Activated naive CD8-positive, alpha-beta T cell treated with anti-CD3 and anti-CD28 coated beads, Interleukin-2, amount 10 ng/mL, durations not matched to agents 7 days and 5 days (primary cell): Measurements from ENCODE around the gene GID8. TPM values are rescaled to one million over a fixed set of nuclear protein-coding genes. Genes with fewer than 3 reads are reported as not detected.
A peak's percentile ranks its signal among the peaks of the same experiment; 100 is the strongest.

Experiments
- ATAC-seq: fragments of 150-1000 bp; cut with Tn5 transposase; one replicate; pipeline ENCODE4 v1.10.0; 2021; ENCODE audit warnings: low read depth, moderate library complexity
- POLR2A ChIA-PET: fragments of 350-600 bp; sonication (Branson Sonifier 250); formaldehyde crosslinking; loops from one replicate; lab custom pipeline; 2021; ENCODE audit warnings: antibody characterized with exemption; lab: Charles Lee
- DNase-seq: peaks from one replicate; pipeline ENCODE4 v3.0.0; 2021
- H3K27ac Mint-ChIP-seq: one replicate; pipeline ENCODE4 v1.8.0; 2022; ENCODE audit warnings: mild to moderate bottlenecking, mixed read lengths
- H3K27me3 Mint-ChIP-seq: one replicate; pipeline ENCODE4 v1.8.0; 2022; ENCODE audit warnings: mild to moderate bottlenecking, moderate library complexity, mixed read lengths
- H3K36me3 Mint-ChIP-seq: one replicate; pipeline ENCODE4 v1.8.0; 2021; ENCODE audit warnings: mild to moderate bottlenecking, mixed read lengths
- H3K4me1 Mint-ChIP-seq: one replicate; pipeline ENCODE4 v1.8.0; 2021; ENCODE audit warnings: mixed read lengths
- H3K4me3 Mint-ChIP-seq: one replicate; pipeline ENCODE4 v1.8.0; 2022; ENCODE audit warnings: mild to moderate bottlenecking, moderate library complexity, mixed read lengths
- H3K9me3 Mint-ChIP-seq: one replicate; pipeline ENCODE4 v1.8.0; 2021; ENCODE audit warnings: mixed read lengths
- total RNA-seq, 2 experiments: library from RNA; stranded (reverse); gene quantifications; one replicate each; pipeline ENCODE4 v1.2.3, GENCODE V29; 2021

GID8 gene
- total RNA-seq, result 10 to 100 TPM; 42.1 to 43.0 TPM

- Mint-ChIP-seq H3K4me3 (peak within 1 kb of the TSS; percentile 96), H3K9me3 (no peaks in the 10 kb centered on the region), H3K27me3 (no peaks in the 10 kb centered on the region), H3K36me3 (peaks cover 13% of the 10 kb centered on the region), H3K27ac (peak within 1 kb of the TSS; percentile 97), H3K4me1 (peaks cover 20% of the 10 kb centered on the region)
- ATAC-seq (peak; percentile 60), DNase-seq (peak; percentile 39)
- POLR2A ChIA-PET, result interaction anchor here (0.6 to 6.6 kb wide), 6 partner anchors 10 to 50 kb away, joined by 3 to 85 read pairs (median 25); partner anchors contain the start of genes DIDO1 and SLC17A9
Observed at GRCh38 chr20:62938105-62938888, at the start of gene GID8. Gene GID8 (plus strand): TSS chr20:62938147. CDS start chr20:62941503, 3,356 bp downstream.

- peaks cover 33% of the 10 kb centered on the region for H3K36me3 Mint-ChIP-seq
- H3K4me1 Mint-ChIP-seq, result peaks cover 19% of the 10 kb centered on the region
- POLR2A ChIA-PET, result interaction anchor here (1.1 to 1.6 kb wide), 2 partner anchors 11 to 49 kb away, joined by 5 to 6 read pairs; no protein-coding TSS in a partner anchor
Observed at GRCh38 chr20:62888406-62888805, 49.5 kb upstream of the GID8 start.

DNA sequence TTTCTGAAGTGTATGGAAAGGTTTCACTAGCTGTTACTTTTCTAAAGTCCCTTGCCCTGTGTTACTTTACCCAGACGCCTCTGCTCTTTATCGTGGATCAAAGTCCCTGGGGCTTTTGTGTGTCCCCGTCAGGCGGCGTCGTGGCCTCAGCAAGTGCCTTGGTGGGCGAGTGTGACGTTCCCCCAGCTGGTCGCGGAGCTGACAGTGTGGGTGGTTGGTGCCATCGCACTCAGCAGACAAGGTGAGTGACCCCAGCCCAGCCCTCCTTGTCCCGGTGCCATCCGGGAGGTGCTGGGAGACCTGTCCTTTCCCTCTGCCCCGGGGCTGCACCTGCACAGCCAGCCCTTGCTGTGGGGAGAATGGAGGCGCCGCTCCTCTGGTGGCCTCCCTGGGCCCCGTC, 49.0 kb upstream of the GID8 start:
- no peak overlapping the region for H3K27ac Mint-ChIP-seq
- peaks cover 20% of the 10 kb centered on the region for H3K4me1 Mint-ChIP-seq
- ATAC-seq (no peak), DNase-seq (no peak)
- POLR2A ChIA-PET, result interaction anchor here (1.1 to 1.6 kb wide), 2 partner anchors 12 to 49 kb away, joined by 5 to 6 read pairs; no protein-coding TSS in a partner anchor
- no peaks in the 10 kb centered on the region for H3K27me3 Mint-ChIP-seq
- H3K4me3 Mint-ChIP-seq, result no peak overlapping the region
- peaks cover 35% of the 10 kb centered on the region for H3K36me3 Mint-ChIP-seq
- H3K9me3 Mint-ChIP-seq, result no peaks in the 10 kb centered on the region

More at GRCh38 chr20:62888406-62888805, 49.5 kb upstream of the GID8 start:
- H3K9me3 Mint-ChIP-seq, result no peaks in the 10 kb centered on the region
- DNase-seq (no peak), ATAC-seq (no peak)
- peak overlapping the region; percentile 45 for H3K27ac Mint-ChIP-seq
- H3K4me3 Mint-ChIP-seq, result no peak overlapping the region
- no peaks in the 10 kb centered on the region for H3K27me3 Mint-ChIP-seq

DNA sequence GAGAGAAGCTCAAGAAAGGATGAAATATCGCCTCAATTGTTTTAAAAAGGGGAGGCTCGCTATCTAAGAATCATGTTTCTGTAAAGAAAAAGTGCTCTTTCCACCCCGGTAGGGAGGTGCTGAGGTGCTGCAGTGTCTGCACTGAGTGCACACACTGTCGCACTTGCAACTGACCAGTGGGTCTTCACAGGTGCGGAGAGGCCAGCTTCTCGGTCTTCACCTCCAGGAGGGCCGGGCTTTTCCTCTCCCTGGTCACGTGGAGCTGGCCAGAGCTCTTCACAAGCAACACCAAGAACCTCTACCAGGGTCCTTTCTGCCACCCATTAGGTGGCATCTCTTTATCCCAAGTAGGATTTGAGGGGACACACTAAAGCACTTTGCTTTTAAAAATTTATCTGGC, 48.5 kb upstream of the GID8 start:
- no peak for DNase-seq
- no peak overlapping the region for H3K27ac Mint-ChIP-seq
- ATAC-seq, result no peak
- H3K4me3 Mint-ChIP-seq, result no peak overlapping the region
- no peaks in the 10 kb centered on the region for H3K27me3 Mint-ChIP-seq
- H3K36me3 Mint-ChIP-seq, result peaks cover 39% of the 10 kb centered on the region
- H3K9me3 Mint-ChIP-seq, result no peaks in the 10 kb centered on the region
- POLR2A ChIA-PET, result interaction anchor here (0.6 kb wide), 1 partner anchor 65 kb away, joined by 3 read pairs; no protein-coding TSS in a partner anchor
- peaks cover 22% of the 10 kb centered on the region for H3K4me1 Mint-ChIP-seq

GRCh38 chr20:62889871-62890270, 48.1 kb upstream of the GID8 start:
- DNase-seq (no peak), ATAC-seq (no peak)
- Mint-ChIP-seq H3K36me3 (peaks cover 40% of the 10 kb centered on the region), H3K27ac (no peak overlapping the region), H3K27me3 (no peaks in the 10 kb centered on the region), H3K4me1 (peaks cover 22% of the 10 kb centered on the region), H3K9me3 (no peaks in the 10 kb centered on the region), H3K4me3 (no peak overlapping the region)
- POLR2A ChIA-PET, result interaction anchor here (0.6 kb wide), 1 partner anchor 64 kb away, joined by 3 read pairs; no protein-coding TSS in a partner anchor

GRCh38 chr20:62890444-62890843, 47.5 kb upstream of the GID8 start:
- H3K4me1 Mint-ChIP-seq, result peaks cover 24% of the 10 kb centered on the region
- POLR2A ChIA-PET, result interaction anchor here (1.1 to 1.2 kb wide), 2 partner anchors 13 to 28 kb away, joined by 3 read pairs; no protein-coding TSS in a partner anchor
- H3K27ac Mint-ChIP-seq, result no peak overlapping the region
- peaks cover 43% of the 10 kb centered on the region for H3K36me3 Mint-ChIP-seq
- no peak overlapping the region for H3K4me3 Mint-ChIP-seq
- no peaks in the 10 kb centered on the region for H3K27me3 Mint-ChIP-seq
- DNase-seq, result no peak
- no peak for ATAC-seq
- no peaks in the 10 kb centered on the region for H3K9me3 Mint-ChIP-seq

GRCh38 chr20:62891111-62891510, 46.8 kb upstream of the GID8 start:
- H3K36me3 Mint-ChIP-seq, result peaks cover 45% of the 10 kb centered on the region
- peaks cover 24% of the 10 kb centered on the region for H3K4me1 Mint-ChIP-seq
- H3K4me3 Mint-ChIP-seq, result peak overlapping the region; percentile 3
- peak overlapping the region; percentile 77 for H3K27ac Mint-ChIP-seq
- DNase-seq (no peak), ATAC-seq (peak; percentile 59)
- no peaks in the 10 kb centered on the region for H3K9me3 Mint-ChIP-seq
- H3K27me3 Mint-ChIP-seq, result no peaks in the 10 kb centered on the region
- POLR2A ChIA-PET, result interaction anchor here (0.7 to 1.2 kb wide), 3 partner anchors 14 to 164 kb away, joined by 3 read pairs; no protein-coding TSS in a partner anchor

- Mint-ChIP-seq H3K36me3 (peaks cover 37% of the 10 kb centered on the region), H3K27ac (peak overlapping the region; percentile 37), H3K4me3 (no peak overlapping the region), H3K27me3 (no peaks in the 10 kb centered on the region), H3K4me1 (peaks cover 22% of the 10 kb centered on the region), H3K9me3 (no peaks in the 10 kb centered on the region)
- DNase-seq (no peak), ATAC-seq (peak; percentile 51)
- POLR2A ChIA-PET, result no interaction called here
Observed at GRCh38 chr20:62892348-62893304, 45.3 kb upstream of the GID8 start.

GRCh38 chr20:62893700-62894099, 44.2 kb upstream of the GID8 start:
- Mint-ChIP-seq H3K27ac (no peak overlapping the region), H3K4me1 (peaks cover 27% of the 10 kb centered on the region), H3K9me3 (no peaks in the 10 kb centered on the region), H3K4me3 (no peak overlapping the region), H3K27me3 (no peaks in the 10 kb centered on the region), H3K36me3 (peaks cover 34% of the 10 kb centered on the region)
- POLR2A ChIA-PET, result no interaction called here
- ATAC-seq (no peak), DNase-seq (no peak)

DNA sequence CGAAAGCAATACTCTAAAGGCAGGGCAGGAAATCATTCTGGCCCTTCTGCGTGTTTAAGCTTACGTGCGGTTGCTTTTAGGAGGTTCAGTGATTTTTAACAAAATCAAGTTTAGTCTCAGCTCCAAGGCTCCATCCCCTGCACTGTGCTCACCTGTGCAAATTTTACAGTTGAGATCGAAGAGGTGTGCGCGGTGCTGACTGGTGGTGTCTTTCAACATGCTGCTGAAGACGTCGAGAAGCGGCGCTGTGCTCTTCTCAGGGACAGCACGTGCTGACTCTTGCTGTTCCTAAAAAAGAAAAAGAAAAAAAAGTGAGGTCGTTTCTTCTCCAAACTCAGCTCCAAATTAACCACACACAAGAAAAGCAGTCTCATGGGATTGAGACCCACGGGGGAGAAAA, 43.7 kb upstream of the GID8 start:
- Mint-ChIP-seq H3K27ac (peak overlapping the region; percentile 2), H3K9me3 (no peaks in the 10 kb centered on the region), H3K36me3 (peaks cover 34% of the 10 kb centered on the region), H3K27me3 (no peaks in the 10 kb centered on the region), H3K4me3 (no peak overlapping the region), H3K4me1 (peaks cover 33% of the 10 kb centered on the region)
- no peak for DNase-seq
- no peak for ATAC-seq
- POLR2A ChIA-PET, result no interaction called here

DNA sequence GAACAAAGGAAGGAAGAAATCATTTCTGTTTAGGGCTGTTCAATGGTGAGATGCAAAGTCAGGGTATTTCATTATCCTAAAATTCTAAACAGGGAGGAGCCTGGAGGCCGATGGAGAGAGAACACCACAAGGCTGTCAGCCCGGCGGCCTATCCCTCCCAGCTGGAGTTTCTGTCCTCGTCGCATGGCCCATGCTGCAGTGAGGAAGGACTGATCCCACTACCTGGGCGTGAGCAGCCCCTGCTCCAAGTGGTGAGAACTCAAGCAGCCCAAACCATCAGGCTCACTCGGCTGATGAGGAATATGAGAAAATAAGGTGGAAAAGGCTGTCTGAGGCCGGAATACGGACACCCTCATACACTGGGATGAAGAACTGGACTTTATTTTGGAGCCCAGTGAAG, 42.4 kb upstream of the GID8 start:
- Mint-ChIP-seq H3K36me3 (peaks cover 32% of the 10 kb centered on the region), H3K4me3 (no peak overlapping the region), H3K9me3 (no peaks in the 10 kb centered on the region), H3K27me3 (no peaks in the 10 kb centered on the region), H3K4me1 (peaks cover 42% of the 10 kb centered on the region), H3K27ac (no peak overlapping the region)
- DNase-seq, result no peak
- POLR2A ChIA-PET, result no interaction called here
- ATAC-seq, result no peak

- ATAC-seq (no peak), DNase-seq (no peak)
- Mint-ChIP-seq H3K36me3 (peaks cover 24% of the 10 kb centered on the region), H3K27me3 (no peaks in the 10 kb centered on the region), H3K27ac (no peak overlapping the region), H3K4me3 (no peak overlapping the region), H3K9me3 (no peaks in the 10 kb centered on the region), H3K4me1 (peaks cover 39% of the 10 kb centered on the region)
- POLR2A ChIA-PET, result no interaction called here
Observed at GRCh38 chr20:62896526-62896925, 41.4 kb upstream of the GID8 start.

DNA sequence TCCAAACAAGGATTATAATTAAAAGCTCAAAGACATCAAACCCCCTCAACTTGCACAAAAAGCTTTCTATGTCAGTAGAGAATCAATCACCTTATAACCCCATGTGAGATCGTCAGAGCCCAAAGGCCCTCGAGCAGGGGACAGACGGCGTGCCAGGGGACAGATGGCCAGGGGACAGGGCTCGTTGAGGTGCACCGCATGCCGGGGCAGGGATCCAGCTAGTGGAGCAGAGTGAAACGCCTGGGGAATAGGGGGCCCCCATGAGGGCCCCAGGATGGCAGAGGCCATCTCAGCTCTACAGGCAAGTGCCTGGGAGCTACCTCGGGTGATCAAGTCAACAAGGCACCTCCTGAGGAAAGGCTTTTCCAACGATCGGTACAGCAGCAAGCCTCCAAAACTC, 40.3 kb upstream of the GID8 start:
- H3K9me3 Mint-ChIP-seq, result no peaks in the 10 kb centered on the region
- ATAC-seq (no peak), DNase-seq (no peak)
- H3K27me3 Mint-ChIP-seq, result no peaks in the 10 kb centered on the region
- POLR2A ChIA-PET, result interaction anchor here (0.6 kb wide), 1 partner anchor 43 kb away, joined by 3 read pairs; no protein-coding TSS in a partner anchor
- H3K27ac Mint-ChIP-seq, result no peak overlapping the region
- peaks cover 38% of the 10 kb centered on the region for H3K4me1 Mint-ChIP-seq
- peaks cover 15% of the 10 kb centered on the region for H3K36me3 Mint-ChIP-seq
- no peak overlapping the region for H3K4me3 Mint-ChIP-seq
